Measurements from ENCODE around the gene DBT.

GRCh38 chr1:100230765-100231164 is 18.9 kb downstream of the DBT start:
- TF ChIP-seq POLR2A (IDR thresholded peaks at IDR 0.05) (no peak), CTCF (IDR thresholded peaks at IDR 0.05) (no peak)

Data from body of pancreas (tissue), 4 donors.